ENCODE results near the gene ARHGEF7. TPM values are rescaled to one million over a fixed set of nuclear protein-coding genes. Genes with fewer than 3 reads are reported as not detected.

Gene ARHGEF7
- total RNA-seq, 5 donors from 2014 or later (not counting 1 experiment from before 2014, with no cell fraction given) = 68.0 to 85.8 (median 83.7) TPM

DNA sequence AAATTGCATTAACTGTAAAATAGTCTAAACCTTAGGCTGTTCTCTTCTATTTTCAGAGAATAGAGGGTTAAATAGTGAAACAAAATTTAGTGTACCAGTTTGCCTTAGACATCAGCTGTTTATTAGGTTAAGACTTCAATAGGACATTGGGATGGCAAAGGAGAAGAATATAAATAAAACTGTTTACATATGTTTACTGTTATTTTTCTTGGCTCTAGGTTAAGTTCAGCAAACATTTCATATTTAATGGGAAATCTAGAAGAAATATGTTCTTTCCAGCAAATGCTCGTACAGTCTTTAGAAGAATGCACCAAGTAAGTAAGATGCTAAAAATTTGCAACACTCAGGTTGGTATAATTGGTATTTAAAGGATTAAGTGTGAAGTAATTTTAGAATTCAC lies 128.9 kb downstream of the ARHGEF7 start:
- no peaks in the 10 kb centered on the region for H3K9me3 ChIP-seq
- Mint-ChIP-seq H3K9me3 (no peaks in the 10 kb centered on the region), H3K27ac (no peak overlapping the region), H3K4me1 (peaks cover 0 to 13% (median 2%) of the 10 kb centered on the region in 3 donors), H3K4me3 (no peak overlapping the region), H3K27me3 (no peaks in the 10 kb centered on the region), H3K36me3 (peaks cover 74% of the 10 kb centered on the region)
- no peaks in the 10 kb centered on the region for H3K4me1 ChIP-seq (ENCODE audit: control insufficient read depth in 1 of 2, extremely low read depth in 1 of 2, insufficient read depth in 2 of 2, low read length in 2 of 2)
- CTCF ChIA-PET = no interaction called here
- DNase-seq (no peak), ATAC-seq (replicated peaks in 1 of 4) (no peak)
- no peak overlapping the region for H3K4me3 ChIP-seq (ENCODE audit: control insufficient read depth in 1 of 2, extremely low read depth in 1 of 2, low read length in 1 of 2)
- H3K27ac ChIP-seq (ENCODE audit: low read length) = no peak overlapping the region
- peaks cover 5 to 52% of the 10 kb centered on the region in 2 donors for H3K36me3 ChIP-seq (ENCODE audit: control insufficient read depth in 2 of 2, extremely low read depth in 1 of 2, insufficient read depth in 1 of 2, low read length in 1 of 2)
- no peaks in the 10 kb centered on the region for H3K27me3 ChIP-seq (replicated peaks in 1 of 2; ENCODE audit: control insufficient read depth in 2 of 2, extremely low read depth in 1 of 2, insufficient read depth in 2 of 2, low read length in 1 of 2)
- POLR2A ChIA-PET = no interaction called here
- WGBS (ENCODE audit: insufficient coverage) = no CpG with 5 or more reads among the region's 1 CpG

DNA sequence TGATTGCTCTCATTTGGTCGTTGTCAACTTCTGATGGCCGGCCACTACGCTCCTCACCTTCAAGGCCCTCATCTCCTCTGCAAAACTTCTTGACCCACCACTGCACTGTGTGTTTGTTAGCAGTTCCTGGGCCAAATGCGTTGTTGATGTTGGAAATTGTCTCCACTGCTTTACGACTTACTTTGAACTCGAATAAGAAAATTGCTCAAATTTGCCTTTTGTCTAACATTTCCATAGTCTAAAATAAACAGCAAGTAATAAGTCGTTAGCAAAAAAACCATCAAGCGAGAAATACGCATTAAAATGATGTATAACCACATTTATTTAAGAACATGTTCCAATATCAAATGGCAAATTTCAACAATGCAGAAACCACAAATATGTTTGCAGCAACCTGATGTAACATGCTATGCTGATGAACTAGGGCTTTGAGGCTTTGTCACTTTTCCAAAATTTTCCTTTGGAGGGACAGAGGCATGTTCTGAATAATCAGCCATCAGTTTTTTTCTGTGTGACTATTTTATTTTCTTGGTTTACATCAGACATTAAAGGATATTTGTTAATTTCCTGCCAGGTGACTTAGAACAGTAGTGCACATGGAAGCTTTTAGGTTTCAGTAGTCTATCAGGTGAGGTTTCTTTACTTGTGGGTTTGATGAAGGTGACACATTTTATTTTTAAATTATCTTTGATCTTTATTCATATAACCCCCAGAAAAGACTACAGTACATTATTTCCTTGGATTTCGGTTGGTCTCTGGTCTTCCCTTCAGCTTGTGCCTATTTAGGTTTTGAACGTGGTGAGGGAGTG lies 130.7 kb downstream of the ARHGEF7 start:
- Mint-ChIP-seq H3K4me1 (peaks cover 0 to 13% (median 2%) of the 10 kb centered on the region in 3 donors), H3K4me3 (no peak overlapping the region), H3K27me3 (no peaks in the 10 kb centered on the region), H3K27ac (no peak overlapping the region), H3K36me3 (peaks cover 81% of the 10 kb centered on the region), H3K9me3 (no peaks in the 10 kb centered on the region)
- 93% methylated on average over 3 of the region's 11 CpGs for WGBS (ENCODE audit: insufficient coverage)
- ChIA-PET POLR2A (interaction anchor here in 1 of 2 donors (0.7 kb wide), 1 partner anchor 35 kb away, joined by 4 read pairs; no protein-coding TSS in a partner anchor), CTCF (no interaction called here)
- Histone ChIP-seq H3K27ac (ENCODE audit: low read length) (no peak overlapping the region), H3K36me3 (ENCODE audit: control insufficient read depth in 2 of 2, extremely low read depth in 1 of 2, insufficient read depth in 1 of 2, low read length in 1 of 2) (peaks cover 5 to 57% of the 10 kb centered on the region in 2 donors), H3K9me3 (no peaks in the 10 kb centered on the region), H3K4me3 (ENCODE audit: control insufficient read depth in 1 of 2, extremely low read depth in 1 of 2, low read length in 1 of 2) (no peak overlapping the region), H3K4me1 (ENCODE audit: control insufficient read depth in 1 of 2, extremely low read depth in 1 of 2, insufficient read depth in 2 of 2, low read length in 2 of 2) (no peaks in the 10 kb centered on the region), H3K27me3 (replicated peaks in 1 of 2; ENCODE audit: control insufficient read depth in 2 of 2, extremely low read depth in 1 of 2, insufficient read depth in 2 of 2, low read length in 1 of 2) (no peaks in the 10 kb centered on the region)
- ATAC-seq (replicated peaks in 1 of 4) = no peak
- no peak for DNase-seq

DNA sequence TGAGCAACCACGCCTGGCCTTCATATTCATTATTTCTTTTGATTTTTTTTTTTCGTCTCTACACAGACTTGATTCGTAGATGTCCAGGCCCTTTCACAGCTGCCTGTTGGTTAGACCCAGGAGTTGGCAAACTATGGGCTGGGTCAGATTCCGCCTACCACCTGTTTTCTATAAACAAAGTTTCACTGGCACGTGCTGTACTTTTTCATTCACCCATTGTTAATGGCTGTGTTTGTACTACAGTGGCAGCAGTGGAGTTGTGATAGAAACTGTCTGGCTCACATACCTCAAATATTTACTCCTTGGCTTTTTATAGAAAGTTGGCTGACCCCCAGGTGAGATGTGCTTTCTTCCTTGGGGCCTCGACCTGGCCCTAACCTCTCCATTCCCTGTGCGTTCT lies 132.4 kb downstream of the ARHGEF7 start:
- no peak for ATAC-seq (replicated peaks in 1 of 4)
- no peak for DNase-seq
- peaks cover 5 to 65% of the 10 kb centered on the region in 2 donors for H3K36me3 ChIP-seq (ENCODE audit: control insufficient read depth in 2 of 2, extremely low read depth in 1 of 2, insufficient read depth in 1 of 2, low read length in 1 of 2)
- H3K9me3 ChIP-seq = no peaks in the 10 kb centered on the region
- H3K4me1 ChIP-seq (ENCODE audit: control insufficient read depth in 1 of 2, extremely low read depth in 1 of 2, insufficient read depth in 2 of 2, low read length in 2 of 2) = no peaks in the 10 kb centered on the region
- no peaks in the 10 kb centered on the region for H3K27me3 ChIP-seq (replicated peaks in 1 of 2; ENCODE audit: control insufficient read depth in 2 of 2, extremely low read depth in 1 of 2, insufficient read depth in 2 of 2, low read length in 1 of 2)
- Mint-ChIP-seq H3K4me3 (no peak overlapping the region), H3K9me3 (no peaks in the 10 kb centered on the region), H3K27ac (no peak overlapping the region), H3K4me1 (peaks cover 0 to 9% (median 5%) of the 10 kb centered on the region in 3 donors), H3K36me3 (peaks cover 79% of the 10 kb centered on the region), H3K27me3 (no peaks in the 10 kb centered on the region)
- CTCF ChIA-PET = no interaction called here
- WGBS (ENCODE audit: insufficient coverage) = 96% methylated on average over 4 of the region's 7 CpGs
- no peak overlapping the region for H3K27ac ChIP-seq (ENCODE audit: low read length)
- no peak overlapping the region for H3K4me3 ChIP-seq (ENCODE audit: control insufficient read depth in 1 of 2, extremely low read depth in 1 of 2, low read length in 1 of 2)
- POLR2A ChIA-PET = no interaction called here

DNA sequence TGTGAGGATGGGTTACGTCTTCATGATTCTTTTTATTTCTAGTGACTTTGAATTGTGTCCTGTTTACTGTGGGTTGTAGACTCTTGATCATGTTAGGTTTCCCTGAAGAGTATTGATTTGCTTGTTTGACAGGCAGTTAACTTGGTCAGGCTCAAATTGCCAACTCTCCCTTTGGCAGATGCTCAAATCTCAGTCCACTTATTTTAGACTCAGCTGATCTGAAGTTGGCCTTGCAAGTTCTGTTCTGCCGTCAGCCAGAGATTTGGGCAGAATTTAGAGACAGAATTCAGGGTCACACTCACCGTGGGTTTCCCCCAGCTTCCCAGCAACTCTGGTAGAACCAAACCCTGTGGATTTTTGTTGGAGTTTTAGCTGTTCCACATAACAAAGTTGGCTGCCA lies 133.7 kb downstream of the ARHGEF7 start:
- Histone ChIP-seq H3K27me3 (replicated peaks in 1 of 2; ENCODE audit: control insufficient read depth in 2 of 2, extremely low read depth in 1 of 2, insufficient read depth in 2 of 2, low read length in 1 of 2) (no peaks in the 10 kb centered on the region), H3K4me3 (ENCODE audit: control insufficient read depth in 1 of 2, extremely low read depth in 1 of 2, low read length in 1 of 2) (no peak overlapping the region), H3K36me3 (ENCODE audit: control insufficient read depth in 2 of 2, extremely low read depth in 1 of 2, insufficient read depth in 1 of 2, low read length in 1 of 2) (peaks cover 11 to 68% of the 10 kb centered on the region in 2 donors), H3K27ac (ENCODE audit: low read length) (no peak overlapping the region), H3K9me3 (no peaks in the 10 kb centered on the region), H3K4me1 (ENCODE audit: control insufficient read depth in 1 of 2, extremely low read depth in 1 of 2, insufficient read depth in 2 of 2, low read length in 2 of 2) (no peaks in the 10 kb centered on the region)
- Mint-ChIP-seq H3K36me3 (peaks cover 81% of the 10 kb centered on the region), H3K4me3 (no peak overlapping the region), H3K4me1 (peaks cover 0 to 8% (median 5%) of the 10 kb centered on the region in 3 donors), H3K9me3 (no peaks in the 10 kb centered on the region), H3K27me3 (no peaks in the 10 kb centered on the region), H3K27ac (no peak overlapping the region)
- no CpG with 5 or more reads among the region's 3 CpGs for WGBS (ENCODE audit: insufficient coverage)
- ChIA-PET CTCF (no interaction called here), POLR2A (no interaction called here)
- ATAC-seq (replicated peaks in 1 of 4) (no peak), DNase-seq (no peak)

DNA sequence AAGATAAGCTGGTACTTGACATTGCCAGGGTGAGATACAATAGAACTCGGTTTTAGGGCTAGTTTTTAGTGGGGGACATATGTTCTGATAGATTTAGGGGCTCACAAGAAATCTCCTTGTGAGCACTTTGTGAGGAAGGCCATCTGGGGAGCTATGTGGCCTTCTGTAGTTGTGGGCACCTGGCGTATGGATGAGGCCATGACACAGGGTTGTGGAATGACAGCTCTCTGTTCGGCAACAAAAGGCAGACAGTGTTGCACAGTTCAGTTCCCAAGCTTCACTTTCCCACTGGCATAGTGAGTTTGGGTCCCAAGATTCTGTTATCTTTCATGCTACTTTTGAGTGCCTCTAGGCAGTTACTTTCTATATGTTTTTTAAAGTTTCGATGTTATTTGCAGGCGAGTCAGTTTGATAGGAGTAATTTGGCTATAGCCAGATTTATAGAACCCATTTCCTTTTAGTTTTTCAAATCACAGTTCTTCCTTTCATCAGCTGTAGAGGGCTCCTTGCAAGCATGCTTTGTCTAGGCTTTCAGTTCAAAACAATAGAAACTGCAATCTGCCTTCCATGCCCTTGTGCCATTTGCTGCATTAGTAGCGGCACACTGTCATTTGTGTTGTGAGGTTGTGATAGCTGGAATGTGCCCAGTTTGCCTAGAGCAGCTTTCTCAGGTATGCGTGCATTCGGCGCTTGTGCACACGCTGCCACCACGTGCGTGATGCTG lies 134.7 kb downstream of the ARHGEF7 start:
- Mint-ChIP-seq H3K27me3 (no peaks in the 10 kb centered on the region), H3K4me1 (peaks cover 0 to 5% (median under 1%) of the 10 kb centered on the region in 3 donors), H3K36me3 (peaks cover 76% of the 10 kb centered on the region), H3K27ac (no peak overlapping the region), H3K9me3 (no peaks in the 10 kb centered on the region), H3K4me3 (no peak overlapping the region)
- ChIA-PET CTCF (no interaction called here), POLR2A (no interaction called here)
- DNase-seq = no peak
- no peak for ATAC-seq (replicated peaks in 1 of 4)
- H3K4me1 ChIP-seq (ENCODE audit: control insufficient read depth in 1 of 2, extremely low read depth in 1 of 2, insufficient read depth in 2 of 2, low read length in 2 of 2) = no peaks in the 10 kb centered on the region
- H3K27me3 ChIP-seq (replicated peaks in 1 of 2; ENCODE audit: control insufficient read depth in 2 of 2, extremely low read depth in 1 of 2, insufficient read depth in 2 of 2, low read length in 1 of 2) = no peaks in the 10 kb centered on the region
- H3K9me3 ChIP-seq = no peaks in the 10 kb centered on the region
- H3K27ac ChIP-seq (ENCODE audit: low read length) = no peak overlapping the region
- H3K4me3 ChIP-seq (ENCODE audit: control insufficient read depth in 1 of 2, extremely low read depth in 1 of 2, low read length in 1 of 2) = no peak overlapping the region
- 99% methylated on average over 10 of the region's 12 CpGs for WGBS (ENCODE audit: insufficient coverage)
- peaks cover 11 to 63% of the 10 kb centered on the region in 2 donors for H3K36me3 ChIP-seq (ENCODE audit: control insufficient read depth in 2 of 2, extremely low read depth in 1 of 2, insufficient read depth in 1 of 2, low read length in 1 of 2)

DNA sequence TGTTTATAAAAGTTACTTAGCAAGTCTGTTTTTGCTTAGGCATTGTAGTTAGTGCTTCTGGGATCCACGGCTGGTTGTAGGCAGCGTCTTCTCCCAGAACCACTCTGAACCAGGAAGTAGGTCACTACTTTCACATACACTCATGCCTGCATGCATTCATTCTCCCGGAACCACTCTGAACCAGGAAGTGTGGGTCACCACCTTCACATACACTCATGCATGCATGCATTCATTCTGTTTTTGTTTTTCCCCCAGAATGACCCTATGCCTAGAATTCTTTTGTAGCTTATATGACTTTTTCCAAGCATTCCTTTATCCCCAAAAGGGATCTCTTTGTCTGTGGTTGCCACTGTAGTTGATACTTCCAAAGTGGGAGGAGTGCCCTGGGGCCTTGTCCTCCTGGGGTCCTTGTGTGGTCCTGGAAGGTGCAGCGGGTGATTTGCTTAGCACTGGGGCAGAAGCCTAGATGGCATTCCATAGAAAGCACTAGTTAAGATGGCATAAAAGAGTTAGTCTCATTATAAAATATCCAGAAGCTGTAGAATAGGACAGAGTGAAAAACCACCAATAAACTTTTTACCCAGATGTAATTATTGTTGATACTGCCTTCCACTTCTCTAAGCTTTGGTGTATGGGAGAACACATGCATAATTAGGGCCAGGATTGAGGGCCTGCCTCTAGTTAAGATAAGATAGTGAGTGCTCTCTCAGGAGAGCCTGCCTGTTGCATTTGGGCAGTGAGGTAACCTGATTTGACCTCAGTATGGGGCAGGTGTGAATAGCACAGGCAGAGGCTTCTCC lies 136.7 kb downstream of the ARHGEF7 start:
- WGBS (ENCODE audit: insufficient coverage) = 96% methylated on average over 3 of the region's 4 CpGs
- DNase-seq (no peak), ATAC-seq (replicated peaks in 1 of 4) (no peak)
- Histone ChIP-seq H3K4me3 (ENCODE audit: control insufficient read depth in 1 of 2, extremely low read depth in 1 of 2, low read length in 1 of 2) (no peak overlapping the region), H3K4me1 (ENCODE audit: control insufficient read depth in 1 of 2, extremely low read depth in 1 of 2, insufficient read depth in 2 of 2, low read length in 2 of 2) (no peaks in the 10 kb centered on the region), H3K27ac (ENCODE audit: low read length) (no peak overlapping the region), H3K27me3 (replicated peaks in 1 of 2; ENCODE audit: control insufficient read depth in 2 of 2, extremely low read depth in 1 of 2, insufficient read depth in 2 of 2, low read length in 1 of 2) (no peaks in the 10 kb centered on the region), H3K9me3 (no peaks in the 10 kb centered on the region), H3K36me3 (ENCODE audit: control insufficient read depth in 2 of 2, extremely low read depth in 1 of 2, insufficient read depth in 1 of 2, low read length in 1 of 2) (peaks cover 18 to 58% of the 10 kb centered on the region in 2 donors)
- no peaks in the 10 kb centered on the region for H3K9me3 Mint-ChIP-seq
- H3K4me3 Mint-ChIP-seq = no peak overlapping the region
- no peak overlapping the region for H3K27ac Mint-ChIP-seq
- CTCF ChIA-PET = no interaction called here
- H3K36me3 Mint-ChIP-seq = peaks cover 77% of the 10 kb centered on the region
- peaks cover 0 to 5% (median 0%) of the 10 kb centered on the region in 3 donors for H3K4me1 Mint-ChIP-seq
- H3K27me3 Mint-ChIP-seq = no peaks in the 10 kb centered on the region
- POLR2A ChIA-PET = no interaction called here
